GM19239 (cell line): ENCODE results near the gene P2RY2.
"Not testable (repeated sequence)": the region's sequence is repeated elsewhere in the genome, so short reads cannot be mapped to it uniquely, and the experiment has no call there.

Experiments used
- DNase-seq: peaks from one replicate; pipeline ENCODE4 v3.0.0; 2011; ENCODE audit warnings: low spot score; ENCODE audit not compliant: insufficient read length
- FAIRE-seq: peaks from 2 replicates; lab custom pipeline; 2011; peaks lifted over from hg19 to GRCh38; lab: Jason Lieb, UNC

P2RY2 gene

DNA sequence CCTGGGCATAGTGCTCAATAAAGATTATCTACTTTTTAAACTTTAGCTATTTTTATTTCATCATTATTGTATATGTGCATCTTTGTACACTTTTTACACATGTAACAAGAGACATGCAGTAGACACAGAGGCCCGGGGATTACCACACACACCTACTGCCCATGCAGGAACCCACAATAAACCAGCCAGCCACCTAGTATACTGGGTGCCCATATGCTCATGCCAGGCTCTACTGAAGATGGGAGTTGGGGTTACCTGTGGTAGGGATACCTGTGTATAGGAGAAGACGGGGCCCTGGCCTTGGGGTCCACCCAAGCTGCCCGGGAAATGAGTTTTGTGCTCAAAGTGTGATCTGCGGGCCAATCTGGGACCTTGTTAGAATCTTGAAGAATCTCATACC, 31.2 kb upstream of the P2RY2 start:
- FAIRE-seq: no peak
- DNase-seq: no peak

DNA sequence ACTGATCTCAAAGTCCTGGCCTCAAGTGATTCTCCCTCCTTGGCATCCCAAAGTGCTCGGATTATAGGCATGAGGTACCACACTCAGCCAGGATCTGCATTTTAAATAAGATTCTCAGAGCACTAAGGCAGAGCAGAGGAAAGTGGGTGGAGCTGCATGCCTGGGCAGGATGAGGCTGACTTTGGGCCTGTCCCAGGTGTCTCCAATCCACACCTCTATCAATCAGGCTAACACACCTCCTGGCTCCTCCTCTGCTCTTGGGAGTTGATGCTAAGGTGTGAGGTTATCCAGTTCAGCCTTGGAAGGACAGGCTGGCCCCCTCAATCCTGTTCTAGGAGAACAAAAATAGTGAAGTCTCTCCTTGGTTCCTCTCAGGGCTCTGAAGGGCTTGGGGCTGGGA, 30.2 kb upstream of the P2RY2 start:
- DNase-seq: no peak
- no peak for FAIRE-seq

DNA sequence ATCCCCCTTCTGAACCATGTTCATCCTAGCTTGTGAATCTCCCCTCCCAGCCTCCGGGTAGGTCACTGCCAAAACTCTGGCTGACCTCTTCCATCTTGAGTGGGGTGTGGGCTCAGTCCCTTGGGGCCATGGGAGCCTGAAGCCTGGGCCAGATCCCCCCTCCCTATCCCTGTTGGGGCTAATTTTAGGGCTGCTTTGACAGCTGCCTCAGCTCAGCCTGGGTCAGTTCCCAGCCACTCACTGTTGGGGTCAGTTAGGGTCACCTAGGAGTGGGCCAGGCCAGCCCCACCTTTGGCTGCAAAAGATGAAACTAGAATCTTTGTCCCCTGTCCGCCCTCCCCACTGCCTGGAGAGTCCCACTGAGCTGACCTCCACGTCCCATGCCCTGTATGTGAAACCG, 29.8 kb upstream of the P2RY2 start:
- DNase-seq (no peak), FAIRE-seq (no peak)

DNA sequence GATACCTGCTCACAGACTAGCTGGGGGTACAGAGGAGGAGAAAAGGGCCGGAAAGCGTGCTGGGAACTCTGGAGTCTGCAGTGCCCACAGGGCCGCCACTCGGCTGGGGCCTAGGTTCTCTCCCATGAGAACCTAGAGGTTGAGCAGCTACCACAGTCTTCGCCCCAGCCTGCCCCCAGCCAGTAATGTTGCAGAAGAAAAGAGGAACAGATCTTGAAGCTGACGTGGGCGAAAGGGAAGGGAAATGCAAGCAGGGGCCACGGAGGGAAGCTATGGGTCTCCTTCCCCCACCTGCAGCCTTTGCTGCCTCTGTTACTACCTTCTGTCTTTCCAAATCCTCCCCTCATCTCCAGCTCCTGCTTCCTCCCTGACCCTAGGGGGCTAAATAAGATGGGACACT, 28.8 kb upstream of the P2RY2 start:
- DNase-seq (no peak), FAIRE-seq (peak; percentile 66)

DNA sequence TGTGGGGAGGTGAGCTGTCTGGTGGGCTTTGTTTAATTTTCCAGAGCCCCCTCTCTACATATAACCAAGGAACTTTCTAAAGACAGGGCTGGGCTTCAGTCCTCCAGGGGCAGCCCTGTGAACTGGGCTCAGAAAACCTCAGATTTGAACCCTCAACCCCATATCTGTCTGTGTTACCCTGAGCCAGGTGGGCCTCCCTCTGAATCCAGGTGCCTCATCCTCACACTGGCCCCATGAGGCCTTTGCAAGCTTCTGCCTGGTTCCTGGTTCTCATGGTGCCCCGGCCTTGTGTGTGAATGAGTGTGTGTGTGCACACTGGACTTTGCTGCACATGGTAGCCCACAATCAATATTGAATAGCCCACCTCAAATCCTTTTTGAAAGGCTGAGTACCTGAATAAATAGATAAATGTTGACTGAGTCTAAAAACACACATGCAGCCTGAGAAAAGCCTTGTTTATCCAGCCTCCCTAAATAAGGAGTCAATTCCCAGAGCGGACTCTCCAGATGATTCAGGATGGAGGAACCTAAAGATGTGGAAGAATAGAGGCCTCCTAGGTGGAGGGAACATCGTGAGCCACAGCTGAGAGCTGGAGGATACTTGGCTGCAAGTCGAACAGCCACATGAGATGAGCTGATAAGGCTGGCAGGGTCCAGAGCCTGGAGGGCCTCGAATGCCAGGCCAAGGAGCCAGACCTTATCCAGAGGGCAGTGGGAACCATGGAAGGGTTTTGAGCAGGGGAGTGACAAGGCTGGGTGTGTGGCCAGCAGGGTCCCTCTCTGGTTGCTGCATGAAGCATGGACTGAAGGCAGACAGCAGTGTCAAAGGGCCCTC, 28.1 kb upstream of the P2RY2 start:
- FAIRE-seq: no peak

DNA sequence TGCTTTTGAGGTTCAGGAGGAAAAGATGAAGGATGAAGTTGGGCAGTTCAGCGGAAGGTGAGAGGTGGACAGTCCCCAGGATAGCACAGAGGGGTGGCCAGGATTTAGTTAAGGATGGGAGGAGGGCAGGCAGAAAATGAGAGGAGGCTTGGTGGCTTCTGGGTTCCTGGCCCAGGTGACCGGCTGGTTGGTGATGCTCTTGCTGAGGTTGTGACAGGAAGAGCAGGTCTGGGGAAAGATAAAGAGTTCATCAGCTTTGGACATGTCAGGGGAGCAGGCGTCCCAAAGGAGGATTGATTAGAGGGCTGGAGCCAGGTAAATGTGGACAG, 27.6 kb upstream of the P2RY2 start:
- FAIRE-seq: no peak

More for the DNA sequence above, 28.1 kb upstream of the P2RY2 start:
- DNase-seq: no peak

DNA sequence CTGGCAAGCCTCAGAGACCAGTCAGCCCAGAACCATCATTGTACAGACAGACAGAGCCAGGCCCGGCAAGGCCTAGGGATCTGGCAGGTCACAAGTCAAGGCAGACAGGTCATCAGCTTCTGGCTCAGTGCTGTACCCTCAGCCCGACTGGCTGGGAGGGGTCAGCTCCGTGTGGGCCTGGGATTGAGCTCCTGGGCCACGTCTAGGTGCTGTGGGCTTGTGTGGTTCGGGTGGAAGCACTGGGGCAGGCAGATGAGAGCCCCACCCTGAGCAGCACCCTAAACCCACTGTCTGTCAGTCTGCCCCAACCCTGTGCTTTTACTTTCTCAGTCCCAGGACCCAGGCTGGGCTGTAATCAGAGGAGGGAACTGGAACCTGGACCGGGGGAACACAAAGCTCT, 26.9 kb upstream of the P2RY2 start:
- DNase-seq (no peak), FAIRE-seq (no peak)

More for the DNA sequence above, 27.6 kb upstream of the P2RY2 start:
- no peak for DNase-seq

DNA sequence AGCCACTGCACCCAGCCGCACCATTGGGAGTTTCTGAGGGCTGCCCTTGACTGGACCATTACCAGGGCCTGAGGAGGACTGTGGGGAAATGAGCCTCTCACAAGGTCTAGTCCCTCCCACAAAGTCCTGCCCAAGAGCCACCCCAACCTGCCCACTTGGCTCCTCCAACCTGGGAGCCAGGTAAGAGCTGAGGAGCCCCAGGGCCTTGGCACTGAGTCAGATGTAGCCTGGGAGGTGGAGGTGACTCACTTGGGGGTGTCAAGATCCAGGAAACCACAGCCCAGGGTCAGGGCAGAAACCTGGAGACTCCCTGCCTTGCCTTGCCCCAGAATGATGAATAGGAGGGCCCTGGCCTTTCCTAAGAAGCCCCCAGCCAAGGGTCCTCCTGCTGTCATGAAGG, 25.8 kb upstream of the P2RY2 start:
- DNase-seq: no peak
- no peak for FAIRE-seq

DNA sequence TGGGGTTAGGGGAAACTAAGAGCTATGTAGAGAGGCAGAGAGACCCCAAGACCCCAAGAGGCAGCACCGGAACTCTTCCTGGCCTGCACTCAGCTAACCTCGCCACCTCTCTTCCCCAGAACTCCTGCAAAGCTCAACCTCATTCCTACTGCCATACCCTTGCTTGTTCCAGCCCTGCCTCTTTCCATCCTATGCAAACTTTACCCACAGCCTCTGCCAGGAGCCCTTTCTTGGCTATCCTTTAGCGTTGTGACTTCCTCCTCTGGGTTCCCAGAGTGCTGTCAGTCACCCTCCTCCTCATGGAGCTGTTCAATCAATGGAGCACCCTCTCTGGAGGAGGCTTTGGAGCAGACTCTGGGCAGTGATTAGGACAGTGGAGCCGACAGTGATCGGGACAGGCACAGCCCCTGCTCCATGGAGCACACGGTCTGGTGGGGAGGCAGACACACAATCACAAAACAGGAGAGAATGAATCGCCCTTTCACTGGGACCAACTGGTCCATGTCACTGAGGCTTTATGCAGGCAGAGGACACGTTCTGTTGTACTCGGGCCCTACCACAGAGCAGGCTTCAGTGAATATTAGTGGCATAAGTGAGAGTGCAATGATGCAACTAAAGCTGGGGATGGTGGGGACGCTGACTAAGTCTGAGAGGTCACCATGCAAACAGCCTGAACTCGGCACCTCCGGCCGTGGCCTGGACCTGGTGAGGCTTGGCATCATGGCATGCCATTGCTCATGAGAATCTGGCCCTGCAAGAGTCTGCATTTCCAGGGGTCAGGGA, 24.6 kb upstream of the P2RY2 start:
- no peak for DNase-seq
- no peak for FAIRE-seq

DNA sequence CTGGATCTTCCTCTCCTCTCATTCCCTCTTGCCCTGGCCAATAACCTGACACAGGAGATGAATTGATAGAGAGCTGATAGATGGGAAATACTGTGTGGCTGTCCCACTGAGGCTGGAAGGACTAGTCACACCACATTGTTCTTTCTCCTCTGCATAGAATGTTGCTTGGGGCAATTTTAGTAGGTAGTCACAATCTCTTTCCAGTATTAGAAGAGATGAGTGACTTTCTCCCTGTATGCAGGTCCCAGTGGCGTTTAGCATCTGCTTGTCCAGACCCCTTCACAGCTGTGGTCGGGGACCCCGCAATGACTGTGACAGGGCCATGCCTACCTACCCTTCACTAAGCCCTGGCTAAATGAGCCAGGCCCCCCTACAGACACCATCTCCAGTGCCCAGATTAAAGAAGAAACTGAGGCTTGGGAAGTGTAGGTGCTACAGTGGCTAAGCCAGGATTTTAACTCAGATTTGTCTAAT, 24.0 kb upstream of the P2RY2 start:
- no peak for FAIRE-seq
- no peak for DNase-seq

DNA sequence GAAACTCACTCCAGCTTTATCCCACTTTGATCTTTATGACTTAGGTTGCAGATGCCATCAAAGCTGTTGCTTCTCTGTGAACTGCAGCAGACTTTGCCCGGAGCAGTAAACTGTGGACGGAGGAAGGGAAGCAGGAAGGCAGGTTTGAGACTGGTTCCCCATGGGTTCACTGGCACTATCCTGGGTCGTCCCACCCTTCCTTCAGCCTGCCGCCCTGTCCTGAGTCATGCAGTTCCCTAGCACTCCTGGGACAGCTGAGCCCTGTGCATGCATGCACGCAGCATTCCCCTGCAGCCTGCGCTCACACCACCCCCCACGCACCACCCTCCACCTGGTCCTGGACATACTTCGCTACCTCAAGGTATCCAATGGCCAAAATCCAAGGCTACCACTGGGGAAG, 23.5 kb upstream of the P2RY2 start:
- FAIRE-seq (no peak), DNase-seq (no peak)

DNA sequence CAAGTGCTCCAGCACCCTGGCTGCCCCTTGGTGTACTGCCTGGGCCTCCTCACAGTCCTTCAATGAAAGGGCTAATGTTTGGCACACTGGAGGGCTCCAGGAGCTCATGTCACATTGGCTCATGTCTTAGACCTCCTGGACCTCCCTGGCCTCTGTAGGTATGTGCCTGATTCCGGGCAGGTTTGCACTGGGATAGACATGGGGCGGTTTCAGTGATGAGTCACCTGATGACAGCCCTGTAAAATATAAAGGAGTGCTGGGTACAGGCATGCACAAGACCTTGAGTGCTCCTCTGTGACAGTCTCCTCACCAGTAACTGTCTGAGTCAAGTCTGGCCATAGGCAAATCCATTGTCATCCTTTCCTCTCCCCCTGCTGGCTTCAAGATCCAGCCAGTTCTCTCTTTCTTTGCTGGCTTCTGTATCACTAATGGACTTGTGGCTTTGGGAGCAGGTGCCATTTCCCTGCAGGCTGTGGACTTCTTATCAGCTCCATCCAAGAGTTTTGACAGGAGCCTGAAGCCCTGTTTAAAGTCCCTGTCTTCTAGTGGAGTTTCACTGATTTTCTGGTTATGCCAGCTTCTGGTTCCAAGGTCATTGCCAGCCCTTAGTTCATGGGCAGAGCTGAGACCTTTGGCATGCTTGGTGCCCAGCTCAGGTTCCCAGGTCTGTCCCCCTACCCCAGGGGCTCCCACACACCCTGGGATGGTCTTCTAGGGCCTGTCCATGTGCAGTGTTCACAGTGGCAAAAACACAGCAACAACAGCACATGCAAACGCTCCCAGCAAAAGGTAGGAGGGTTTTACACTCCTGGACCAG, 22.7 kb upstream of the P2RY2 start:
- DNase-seq (no peak), FAIRE-seq (no peak)

DNA sequence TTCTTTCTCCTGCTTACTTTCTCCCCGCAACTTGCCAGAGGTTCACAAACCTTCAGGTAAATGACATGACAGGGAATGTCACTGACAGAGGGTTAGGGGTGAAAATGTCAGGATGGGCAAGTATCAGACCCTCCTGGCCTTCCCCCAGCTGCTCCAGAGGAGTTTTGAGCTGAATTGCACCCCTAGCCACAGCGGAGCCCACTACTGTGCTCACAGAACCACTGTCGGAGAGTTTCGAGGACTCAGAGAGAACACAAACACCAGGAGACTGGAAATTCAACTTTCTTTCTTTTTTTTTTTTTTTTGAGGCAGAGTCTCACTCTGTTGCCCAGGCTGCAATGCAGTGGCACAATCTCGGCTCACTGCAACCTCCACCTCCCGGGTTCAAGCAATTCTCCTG, 21.5 kb upstream of the P2RY2 start:
- FAIRE-seq (no peak), DNase-seq (no peak)

DNA sequence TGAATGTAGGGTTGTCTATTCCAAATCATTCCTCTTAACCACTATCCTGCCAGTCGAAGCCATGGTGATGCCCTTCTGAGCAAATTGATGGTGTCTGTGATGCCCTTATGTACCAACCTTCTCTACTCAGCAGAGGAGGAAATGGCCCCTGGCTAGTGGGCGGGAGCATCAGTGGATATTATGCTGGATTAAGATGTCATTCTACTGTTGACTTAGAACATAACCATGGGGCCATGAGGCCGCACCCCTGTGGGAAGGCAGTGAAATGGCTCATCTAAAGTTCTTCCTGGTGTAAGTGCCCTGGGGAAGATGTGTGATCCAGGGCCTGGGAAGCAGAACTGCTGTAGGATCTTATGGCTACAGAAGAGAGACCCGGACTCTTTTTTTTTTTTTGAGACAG, 20.7 kb upstream of the P2RY2 start:
- FAIRE-seq: no peak

DNA sequence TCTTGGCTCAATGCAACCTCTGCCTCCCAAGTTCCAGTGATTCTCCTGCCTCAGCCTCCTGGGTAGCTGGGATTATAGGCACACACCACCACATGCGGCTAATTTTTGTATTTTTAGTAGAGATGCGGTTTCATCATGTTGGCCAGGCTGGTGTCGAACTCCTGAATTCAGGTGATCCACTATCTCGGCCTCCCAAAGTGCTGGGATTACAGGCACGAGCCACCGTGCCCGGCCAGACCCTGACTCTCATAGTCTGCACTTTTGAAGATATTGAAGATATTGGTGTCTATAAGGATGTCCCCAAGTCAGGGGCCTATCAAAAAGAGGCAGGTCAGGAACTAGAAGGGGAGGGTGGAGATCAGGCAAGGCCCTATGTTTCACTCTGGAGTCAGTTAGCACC, 20.3 kb upstream of the P2RY2 start:
- not testable (repeated sequence) for FAIRE-seq, DNase-seq

More for the DNA sequence above, 20.7 kb upstream of the P2RY2 start:
- DNase-seq: no peak

DNA sequence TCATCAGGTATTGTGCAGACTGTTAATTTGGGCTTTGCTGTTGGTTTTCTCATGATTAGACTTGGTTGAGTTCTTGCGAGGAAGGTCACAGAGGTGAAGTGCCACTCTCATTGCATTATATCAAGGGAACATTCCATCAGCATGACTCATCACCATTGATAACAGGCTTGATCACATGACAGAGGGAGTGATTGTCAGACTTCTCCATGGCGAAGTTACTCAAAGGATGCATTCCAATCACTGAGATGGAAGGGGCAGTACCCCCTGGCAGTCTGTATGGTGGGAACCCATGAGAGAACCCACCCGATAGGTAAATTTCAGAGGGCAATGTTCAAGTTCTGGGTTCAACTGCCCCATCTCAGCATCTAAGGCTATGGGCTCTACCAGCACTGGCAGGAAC, 19.4 kb upstream of the P2RY2 start:
- DNase-seq (no peak), FAIRE-seq (no peak)

DNA sequence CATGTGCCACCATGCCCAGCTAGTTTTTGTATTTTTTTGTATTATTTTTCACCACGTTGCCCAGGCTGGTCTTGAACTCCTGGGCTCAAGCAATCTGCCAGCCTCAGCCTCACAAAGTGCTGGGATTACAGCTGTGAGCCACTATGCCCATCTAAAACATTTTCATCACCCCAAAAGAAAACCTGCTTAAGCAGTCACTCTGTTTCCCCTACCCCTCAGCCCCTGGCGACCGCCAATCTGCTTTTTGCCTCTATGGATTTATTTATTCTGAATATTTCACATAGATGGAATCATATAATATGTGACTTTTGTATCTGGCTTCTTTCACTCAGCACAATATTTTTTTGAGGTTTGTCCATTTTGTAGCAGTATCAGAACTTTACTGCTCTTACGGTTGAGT, 18.6 kb upstream of the P2RY2 start:
- FAIRE-seq (no peak), DNase-seq (no peak)

DNA sequence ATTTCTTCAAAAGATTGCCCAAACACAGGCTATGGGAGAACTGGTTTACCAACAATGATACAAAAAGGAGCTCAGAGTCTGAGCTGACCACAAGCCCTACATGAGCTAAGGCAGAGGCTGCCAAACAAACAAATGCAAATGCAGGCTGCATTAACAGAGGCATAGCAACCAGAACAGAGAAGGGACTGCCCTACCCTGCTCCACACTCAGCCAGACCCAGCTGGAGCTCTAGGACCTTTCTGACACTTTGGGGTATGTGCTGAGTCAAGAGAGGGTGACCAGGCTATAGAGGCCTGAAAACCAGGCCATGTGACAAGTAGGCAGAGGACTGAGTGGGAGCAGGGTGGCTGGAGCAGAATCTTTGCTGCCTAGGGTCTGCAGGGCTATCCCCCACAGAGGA, 17.8 kb upstream of the P2RY2 start:
- FAIRE-seq (no peak), DNase-seq (no peak)

DNA sequence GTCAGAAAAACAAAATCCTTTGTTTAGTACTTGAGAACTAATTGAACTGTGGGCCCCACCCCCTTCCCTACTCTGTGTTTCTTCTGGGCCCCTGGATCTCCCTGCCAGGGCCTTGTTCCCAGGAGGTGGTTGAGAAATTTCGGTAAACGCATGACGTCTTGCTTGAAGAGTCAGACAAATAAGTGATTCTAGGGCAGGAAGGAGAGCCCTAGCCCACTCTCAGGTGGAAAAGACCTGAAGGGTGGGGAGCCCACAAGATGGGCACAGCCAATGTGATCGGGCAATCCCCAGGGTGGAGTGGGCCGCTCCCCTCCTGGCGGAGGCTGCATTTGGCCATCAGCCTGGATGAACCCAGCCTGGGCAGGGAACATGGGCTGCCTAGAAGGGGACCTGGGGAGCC, 16.8 kb upstream of the P2RY2 start:
- FAIRE-seq (no peak), DNase-seq (no peak)

DNA sequence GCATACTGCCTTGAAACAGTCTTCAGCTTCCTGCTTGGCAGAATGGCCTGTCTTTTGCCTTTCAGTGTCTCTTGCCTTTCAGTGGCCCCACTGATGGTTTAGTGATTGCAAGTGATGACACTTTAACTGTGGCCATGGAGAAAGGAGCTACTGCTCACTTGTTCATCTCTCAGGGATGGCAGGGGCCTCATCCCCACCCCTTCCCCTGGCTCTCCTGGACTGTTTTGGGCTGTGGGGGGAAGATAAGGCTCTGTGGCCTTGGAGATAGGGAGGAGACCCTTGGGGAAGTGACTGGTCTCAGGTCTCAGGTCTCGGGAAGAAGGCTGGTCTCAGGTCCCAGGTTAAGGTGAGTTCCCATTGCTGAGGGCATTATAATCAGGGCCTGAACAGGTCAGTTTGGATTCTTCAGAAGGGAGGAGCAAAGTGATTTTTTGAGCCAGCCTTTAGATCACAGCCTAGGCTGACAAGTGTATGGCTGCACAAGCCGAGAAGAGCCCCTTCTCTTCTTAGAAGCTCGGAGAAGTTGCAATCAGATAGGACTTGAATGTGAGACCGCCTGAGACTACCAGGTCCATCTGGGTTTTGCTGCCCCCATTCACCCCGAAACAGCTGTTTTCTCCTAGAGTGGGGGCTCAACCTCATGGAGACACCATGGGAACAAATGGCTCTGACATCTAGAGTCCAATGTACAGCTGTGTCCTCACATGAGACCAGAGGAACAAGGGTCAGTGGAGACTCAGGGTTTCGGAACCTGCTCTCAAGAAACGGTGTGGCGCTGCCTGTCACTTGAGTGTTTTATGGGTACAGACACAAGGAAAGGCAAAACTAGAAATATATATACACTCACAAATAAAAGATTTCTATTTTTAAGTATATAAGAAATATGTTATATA, 15.9 kb upstream of the P2RY2 start:
- FAIRE-seq: no peak

More for the DNA sequence above, 15.9 kb upstream of the P2RY2 start:
- no peak for DNase-seq
